SK-N-SH (cell line): ENCODE data around the gene CCDC106.

Experiments
- CTCF ChIP-seq: fragments of 200-600 bp; sonication (generic); IDR thresholded peaks from 2 replicates; pipeline ENCODE4 v1.6.1; 2017; ENCODE audit warnings: antibody characterized with exemption, mild to moderate bottlenecking, moderate library complexity
- EP300 ChIP-seq, 2 experiments: IDR thresholded peaks; 2 replicates each; pipeline versions ENCODE4 v1.4.0 to v1.6.1; 2012; ENCODE audit warnings: borderline replicate concordance in 1 of 2, low read depth in 1 of 2, low read length in 1 of 2
- FOXJ3 ChIP-seq: sonication (generic); formaldehyde crosslinking; IDR thresholded peaks from 2 replicates; pipeline ENCODE4 v1.5.1; 2020; ENCODE audit warnings: mild to moderate bottlenecking, missing genetic modification reagents
- FOXM1 ChIP-seq: IDR thresholded peaks from 2 replicates; pipeline ENCODE4 v1.4.0; 2012; ENCODE audit warnings: low read depth, mild to moderate bottlenecking
- NRF1 ChIP-seq: IDR thresholded peaks from 2 replicates; pipeline ENCODE4 v1.6.1; 2012; ENCODE audit warnings: low read depth, mild to moderate bottlenecking, low read length
- POLR2AphosphoS5 ChIP-seq: IDR thresholded peaks from 2 replicates; pipeline ENCODE4 v1.6.1; 2012; ENCODE audit warnings: low read depth, low read length
- REST ChIP-seq: IDR thresholded peaks from 2 replicates; pipeline ENCODE4 v1.6.1; 2012; ENCODE audit warnings: mild to moderate bottlenecking, low read depth, low read length, moderate library complexity
- RFX5 ChIP-seq: IDR thresholded peaks from 2 replicates; pipeline ENCODE4 v1.6.1; 2012; ENCODE audit warnings: mild to moderate bottlenecking, improper control_type of control experiment, low read length
- SMC3 ChIP-seq: IDR thresholded peaks from 2 replicates; pipeline ENCODE4 v1.6.1; 2012; ENCODE audit warnings: low read depth, low read length, improper control_type of control experiment
- TAF1 ChIP-seq: IDR thresholded peaks from 2 replicates; pipeline ENCODE4 v1.6.1; 2012; ENCODE audit warnings: low read depth, mild to moderate bottlenecking, low read length, moderate library complexity, borderline replicate concordance
- TF ChIP-seq, protein P1 (sequence below): IDR thresholded peaks from 2 replicates; pipeline ENCODE4 v1.4.0; 2012; ENCODE audit warnings: low read depth

DNA sequence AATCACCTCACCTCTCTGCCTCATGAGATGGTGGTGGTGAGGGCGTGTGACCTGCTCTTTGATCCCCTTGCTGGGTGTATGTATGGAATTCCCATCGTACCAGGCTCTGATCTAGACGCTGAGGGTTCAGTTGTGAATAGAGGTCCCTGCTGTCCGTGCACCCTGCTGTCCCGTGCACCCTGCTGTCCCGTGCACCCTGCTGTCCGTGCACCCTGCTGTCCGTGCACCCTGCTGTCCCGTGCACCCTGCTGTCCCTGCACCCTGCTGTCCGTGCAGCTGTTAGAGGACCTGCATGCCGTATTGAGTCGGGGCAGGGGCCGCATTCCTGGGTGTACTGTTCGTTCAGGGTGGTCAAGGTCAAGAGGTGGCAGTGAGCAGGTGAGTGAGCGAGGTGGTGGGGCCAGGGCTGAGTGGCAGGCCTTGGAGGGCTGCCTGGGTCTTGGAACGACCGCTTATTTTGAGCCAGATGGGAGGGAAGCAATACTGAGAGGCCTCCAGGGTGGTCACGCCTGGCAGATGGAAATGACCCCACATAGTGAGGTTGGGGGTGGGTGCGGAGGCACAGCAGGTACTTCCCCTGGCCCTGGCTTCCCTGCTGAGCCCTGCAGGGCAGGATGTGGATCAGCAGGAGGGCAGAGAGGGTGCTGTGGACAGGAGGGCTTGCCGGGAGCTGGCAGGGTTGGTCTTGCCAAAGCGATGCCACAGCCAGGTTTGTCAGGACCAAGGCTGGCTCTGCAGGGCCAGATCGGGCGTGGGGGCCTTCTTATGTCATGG lies 22.5 kb downstream of the CCDC106 start:
- TF ChIP-seq NRF1 (no peak), POLR2AphosphoS5 (no peak), CTCF (no peak), TAF1 (no peak), FOXM1 (no peak), REST (no peak), EP300 (IDR thresholded peaks at IDR 0.05; ENCODE audit: borderline replicate concordance in 1 of 2, low read depth in 1 of 2, low read length in 1 of 2) (no peak), RFX5 (no peak), SMC3 (no peak), FOXJ3 (CRISPR knock-in tag) (no peak)
- TF ChIP-seq, protein P1, sequence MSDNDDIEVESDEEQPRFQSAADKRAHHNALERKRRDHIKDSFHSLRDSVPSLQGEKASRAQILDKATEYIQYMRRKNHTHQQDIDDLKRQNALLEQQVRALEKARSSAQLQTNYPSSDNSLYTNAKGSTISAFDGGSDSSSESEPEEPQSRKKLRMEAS: no peak
